Caco-2 (cell line): ENCODE results near the gene CRYBG3. TPM values are rescaled to one million over a fixed set of nuclear protein-coding genes. Genes with fewer than 3 reads are reported as not detected.

ENCODE experiments used
- BruUV-seq: library from RNA; stranded (reverse); fragments of 400-500 nt; replicated peaks from 2 replicates; lab custom pipeline; 2021; lab: Mats Ljungman, UMichigan
- CTCF ChIA-PET: fragments of 300-600 bp; sonication (Branson Sonifier 250); formaldehyde crosslinking; loops from one replicate; lab custom pipeline; 2022; ENCODE audit warnings: antibody characterized with exemption; lab: Charles Lee
- POLR2A ChIA-PET: fragments of 300-600 bp; sonication (Branson Sonifier 250); formaldehyde crosslinking; loops from one replicate; lab custom pipeline; 2022; ENCODE audit warnings: antibody characterized with exemption; lab: Charles Lee
- DNase-seq, 2 experiments: peaks; one replicate each; pipeline versions ENCODE4 v3.0.0 to v3.0.0-alpha.2; 2020 to 2022
- H3K27me3 ChIP-seq: replicated peaks from 2 replicates; pipeline ENCODE4 v1.6.0; 2011; ENCODE audit warnings: low read length; ENCODE audit not compliant: control insufficient read depth, insufficient read depth
- H3K36me3 ChIP-seq: 2 replicates; pipeline ENCODE4 v1.5.1; 2011; ENCODE audit warnings: low read length; ENCODE audit not compliant: control insufficient read depth, insufficient read depth
- H3K4me1 ChIP-seq: fragments of 250-450 bp; sonication (Bioruptor Pico); 2 replicates; pipeline ENCODE4 v1.5.1; 2020; ENCODE audit warnings: mild to moderate bottlenecking
- H3K4me3 ChIP-seq: 2 replicates; pipeline ENCODE4 v1.5.1; 2011; ENCODE audit warnings: low read depth, mild to moderate bottlenecking, control low read depth, low read length
- H3K9me3 ChIP-seq: fragments of 250-450 bp; sonication (Bioruptor Pico); 2 replicates; pipeline ENCODE4 v1.5.1; 2020; ENCODE audit warnings: mild to moderate bottlenecking, moderate library complexity
- H3K27ac Mint-ChIP-seq: one replicate; pipeline ENCODE4 v1.8.0; 2022; ENCODE audit warnings: mixed read lengths; ENCODE audit not compliant: unreplicated experiment
- H3K27me3 Mint-ChIP-seq: one replicate; pipeline ENCODE4 v1.8.0; 2022; ENCODE audit warnings: mixed read lengths; ENCODE audit not compliant: insufficient read depth, unreplicated experiment
- H3K36me3 Mint-ChIP-seq: one replicate; pipeline ENCODE4 v1.8.0; 2022; ENCODE audit warnings: mild to moderate bottlenecking, mixed read lengths; ENCODE audit not compliant: insufficient read depth, unreplicated experiment
- H3K4me1 Mint-ChIP-seq: one replicate; pipeline ENCODE4 v1.8.0; 2022; ENCODE audit warnings: low read depth, mixed read lengths; ENCODE audit not compliant: unreplicated experiment
- H3K4me3 Mint-ChIP-seq: one replicate; pipeline ENCODE4 v1.8.0; 2022; ENCODE audit warnings: mild to moderate bottlenecking, moderate library complexity, mixed read lengths; ENCODE audit not compliant: unreplicated experiment
- H3K9me3 Mint-ChIP-seq: one replicate; pipeline ENCODE4 v1.8.0; 2022; ENCODE audit warnings: mixed read lengths; ENCODE audit not compliant: unreplicated experiment
- CTCF ChIP-seq, 2 experiments: fragments of 200-600 bp in 1 of 2; IDR thresholded peaks; 1 replicate in 1 of 2; 2 replicates in 1 of 2; pipeline versions ENCODE4 v1.5.1 to v1.8.0; 2011 to 2022; ENCODE audit warnings: antibody characterized with exemption in 1 of 2, control low read depth in 1 of 2, inconsistent platforms in 1 of 2, low read depth in 1 of 2, low read length in 1 of 2, mild to moderate bottlenecking in 1 of 2, moderate library complexity in 1 of 2; ENCODE audit not compliant: insufficient read depth in 1 of 2, severe bottlenecking in 1 of 2, unreplicated experiment in 1 of 2
- intact Hi-C: fragments of 100-400 bp; cut with micrococcal nuclease; formaldehyde crosslinking; loops from one replicate; pipeline ENCODE4 v1.10.0; 2022; ENCODE audit not compliant: unreplicated experiment
- total RNA-seq: library from RNA; stranded (reverse); gene quantifications from 2 replicates; pipeline ENCODE4 v1.2.3, GENCODE V29; 2022

CRYBG3 gene
- total RNA-seq, 1 experiment from 2014 or later: 1.3 TPM

- H3K27me3 Mint-ChIP-seq: no peaks in the 10 kb centered on the region
- Histone ChIP-seq H3K36me3 (no peaks in the 10 kb centered on the region), H3K4me1 (no peaks in the 10 kb centered on the region; the same call in 1 of the 2 replicates), H3K4me3 (no peak overlapping the region), H3K27me3 (no peaks in the 10 kb centered on the region), H3K9me3 (no peaks in the 10 kb centered on the region)
- H3K36me3 Mint-ChIP-seq: no peaks in the 10 kb centered on the region
- no peak overlapping the region for H3K4me3 Mint-ChIP-seq
- H3K27ac Mint-ChIP-seq: no peak overlapping the region
- ChIA-PET CTCF (no interaction called here), POLR2A (no interaction called here)
- DNase-seq: no peak
- no peak for TF ChIP-seq CTCF (IDR thresholded peaks at IDR 0.05; ENCODE audit: insufficient read depth in 1 of 2, low read depth in 1 of 2, low read length in 1 of 2, severe bottlenecking in 1 of 2, unreplicated experiment in 1 of 2)
- intact Hi-C loops: no loop called here
- no TSS peak for BruUV-seq
- H3K9me3 Mint-ChIP-seq: no peaks in the 10 kb centered on the region
- no peaks in the 10 kb centered on the region for H3K4me1 Mint-ChIP-seq
Observed at GRCh38 chr3:97939401-97939800, 117.6 kb downstream of the CRYBG3 start.

- Mint-ChIP-seq H3K4me3 (no peak overlapping the region), H3K27ac (no peak overlapping the region), H3K27me3 (no peaks in the 10 kb centered on the region), H3K4me1 (no peaks in the 10 kb centered on the region), H3K36me3 (no peaks in the 10 kb centered on the region), H3K9me3 (no peaks in the 10 kb centered on the region)
- Histone ChIP-seq H3K9me3 (no peaks in the 10 kb centered on the region), H3K4me3 (no peak overlapping the region), H3K27me3 (no peaks in the 10 kb centered on the region), H3K4me1 (no peaks in the 10 kb centered on the region; the same call in 1 of the 2 replicates), H3K36me3 (no peaks in the 10 kb centered on the region)
- ChIA-PET POLR2A (no interaction called here), CTCF (no interaction called here)
- DNase-seq: peak in 1 of 2 experiments; percentile 13
- no TSS peak for BruUV-seq
- intact Hi-C loops: loop anchor here (1.0 to 10.0 kb wide), 3 partner anchors 83 to 147 kb away; partner anchors contain the start of gene CRYBG3
- no peak for TF ChIP-seq CTCF (IDR thresholded peaks at IDR 0.05; ENCODE audit: insufficient read depth in 1 of 2, low read depth in 1 of 2, low read length in 1 of 2, severe bottlenecking in 1 of 2, unreplicated experiment in 1 of 2)
Observed at GRCh38 chr3:97940034-97940433, 118.2 kb downstream of the CRYBG3 start.

- no peaks in the 10 kb centered on the region; the same call in 1 of the 2 replicates for H3K4me1 ChIP-seq
- Mint-ChIP-seq H3K27me3 (no peaks in the 10 kb centered on the region), H3K27ac (no peak overlapping the region), H3K4me1 (no peaks in the 10 kb centered on the region), H3K4me3 (no peak overlapping the region), H3K36me3 (peaks cover 6% of the 10 kb centered on the region), H3K9me3 (no peaks in the 10 kb centered on the region)
- no peak overlapping the region for H3K4me3 ChIP-seq
- ChIA-PET POLR2A (no interaction called here), CTCF (no interaction called here)
- no peak for DNase-seq
- H3K36me3 ChIP-seq: no peaks in the 10 kb centered on the region
- no peaks in the 10 kb centered on the region for H3K9me3 ChIP-seq
- BruUV-seq: no TSS peak
- TF ChIP-seq CTCF (IDR thresholded peaks at IDR 0.05; ENCODE audit: insufficient read depth in 1 of 2, low read depth in 1 of 2, low read length in 1 of 2, severe bottlenecking in 1 of 2, unreplicated experiment in 1 of 2): no peak
- no peaks in the 10 kb centered on the region for H3K27me3 ChIP-seq
- intact Hi-C loops: loop anchor here (10.0 kb wide), 1 partner anchor 118 kb away; the partner anchor contains the start of gene CRYBG3
Observed at GRCh38 chr3:97942801-97943546, 121.2 kb downstream of the CRYBG3 start.
